NCI-H1694 (cell line): ENCODE data around the gene CERS2.

Experiments used
- DNase-seq: peaks from one replicate; lab custom pipeline; 2025; lab: John Stamatoyannopoulos, UW

The CERS2 gene

GRCh38 chr1:150997949-150998348, 23.3 kb upstream of the CERS2 start:
- DNase-seq = no peak

- no peak for DNase-seq
These were observed 22.7 kb upstream of the CERS2 start for GRCh38 chr1:150997126-150997872.

- peak; percentile 19 for DNase-seq
These were observed 21.3 kb upstream of the CERS2 start for GRCh38 chr1:150995896-150996295.

GRCh38 chr1:150995460-150995859, 20.8 kb upstream of the CERS2 start:
- DNase-seq = no peak

- no peak for DNase-seq
These were observed 19.6 kb upstream of the CERS2 start for GRCh38 chr1:150994248-150994647.

GRCh38 chr1:150992626-150993025, 18.0 kb upstream of the CERS2 start:
- no peak for DNase-seq

GRCh38 chr1:150987924-150988323, 13.3 kb upstream of the CERS2 start:
- no peak for DNase-seq

- no peak for DNase-seq
These were observed 10.7 kb upstream of the CERS2 start for GRCh38 chr1:150985179-150985825.

GRCh38 chr1:150981805-150982712, 7.4 kb upstream of the CERS2 start, which contains the start of gene ANXA9:
Gene ANXA9, plus strand, starts transcription at chr1:150982292. Its CDS starts 814 bp downstream, at chr1:150983106.
- DNase-seq = no peak

- no peak for DNase-seq
These were observed 6.7 kb upstream of the CERS2 start for GRCh38 chr1:150981177-150981804.

GRCh38 chr1:150979092-150980056, 4.7 kb upstream of the CERS2 start:
- DNase-seq = peak; percentile 92

- DNase-seq = no peak
These were observed 2.5 kb upstream of the CERS2 start for GRCh38 chr1:150976879-150977694.

GRCh38 chr1:150976401-150976821, 1.8 kb upstream of the CERS2 start:
- DNase-seq = no peak

GRCh38 chr1:150973836-150974579, 627 bp downstream of the CERS2 start:
- DNase-seq = no peak

GRCh38 chr1:150973258-150973835, 1.3 kb downstream of the CERS2 start:
- no peak for DNase-seq

GRCh38 chr1:150972417-150972940, 2.2 kb downstream of the CERS2 start:
- no peak for DNase-seq

GRCh38 chr1:150971583-150972416, 2.8 kb downstream of the CERS2 start:
- DNase-seq = no peak
